Endothelial cell of umbilical vein (primary cell): ENCODE results near the gene HBZ.

Experiments
- CTCF ChIP-seq, 2 donors: IDR thresholded peaks; 1 replicate in 1 of 2; 2 replicates in 1 of 2; pipeline ENCODE4 v1.5.1; 2011; ENCODE audit warnings: low read length in 2 of 2, mild to moderate bottlenecking in 2 of 2, moderate library complexity in 2 of 2, control low read depth in 1 of 2, inconsistent platforms in 1 of 2, low read depth in 1 of 2; ENCODE audit not compliant: insufficient read depth in 1 of 2; ENCODE audit errors: extremely low read depth in 1 of 2
- EZH2 ChIP-seq: IDR thresholded peaks from 2 replicates; pipeline ENCODE4 v1.6.1; 2012; ENCODE audit warnings: borderline replicate concordance, low read depth, mild to moderate bottlenecking, moderate library complexity, low read length, inconsistent platforms; ENCODE audit not compliant: severe bottlenecking
- FOS ChIP-seq: IDR thresholded peaks from 2 replicates; pipeline ENCODE4 v1.6.1; 2011; ENCODE audit warnings: mild to moderate bottlenecking, low read length, moderate library complexity, borderline replicate concordance; ENCODE audit not compliant: insufficient read depth
- JUN ChIP-seq: IDR thresholded peaks from 2 replicates; pipeline ENCODE4 v1.6.1; 2011; ENCODE audit warnings: borderline replicate concordance, low read depth; ENCODE audit not compliant: insufficient read length, insufficient read depth
- MAX ChIP-seq: IDR thresholded peaks from 2 replicates; pipeline ENCODE4 v1.6.1; 2011; ENCODE audit not compliant: insufficient read depth, insufficient read length
- MYC ChIP-seq: IDR thresholded peaks from one replicate; pipeline ENCODE4 v1.6.1; 2011; ENCODE audit warnings: mild to moderate bottlenecking, low read depth, low read length
- POLR2A ChIP-seq: IDR thresholded peaks from 2 replicates; pipeline ENCODE4 v1.6.1; 2012; ENCODE audit warnings: low read depth, mild to moderate bottlenecking, control low read depth, low read length
- POLR2AphosphoS5 ChIP-seq: IDR thresholded peaks from 2 replicates; pipeline ENCODE4 v1.6.1; 2012; ENCODE audit warnings: low read depth, mild to moderate bottlenecking, control low read depth, low read length, moderate library complexity; ENCODE audit not compliant: insufficient read depth

- TF ChIP-seq POLR2A (no peak), EZH2 (no peak), CTCF (IDR thresholded peaks at IDR 0.05; ENCODE audit: extremely low read depth in 1 of 2, insufficient read depth in 1 of 2, low read depth in 1 of 2, low read length in 2 of 2) (no peak), POLR2AphosphoS5 (no peak), FOS (no peak), MAX (no peak), MYC (no peak), JUN (no peak)
Observed at GRCh38 chr16:191831-192230, 39.4 kb downstream of the HBZ start.
